GM21825 (cell line): ENCODE data around the gene KRTAP10-11.

Source experiments
- ATAC-seq: cut with Tn5 transposase; IDR thresholded peaks from one replicate; pipeline ENCODE4 v1.9.1; 2021; ENCODE audit warnings: mild to moderate bottlenecking, moderate library complexity; ENCODE audit not compliant: unreplicated experiment

The KRTAP10-11 gene

DNA sequence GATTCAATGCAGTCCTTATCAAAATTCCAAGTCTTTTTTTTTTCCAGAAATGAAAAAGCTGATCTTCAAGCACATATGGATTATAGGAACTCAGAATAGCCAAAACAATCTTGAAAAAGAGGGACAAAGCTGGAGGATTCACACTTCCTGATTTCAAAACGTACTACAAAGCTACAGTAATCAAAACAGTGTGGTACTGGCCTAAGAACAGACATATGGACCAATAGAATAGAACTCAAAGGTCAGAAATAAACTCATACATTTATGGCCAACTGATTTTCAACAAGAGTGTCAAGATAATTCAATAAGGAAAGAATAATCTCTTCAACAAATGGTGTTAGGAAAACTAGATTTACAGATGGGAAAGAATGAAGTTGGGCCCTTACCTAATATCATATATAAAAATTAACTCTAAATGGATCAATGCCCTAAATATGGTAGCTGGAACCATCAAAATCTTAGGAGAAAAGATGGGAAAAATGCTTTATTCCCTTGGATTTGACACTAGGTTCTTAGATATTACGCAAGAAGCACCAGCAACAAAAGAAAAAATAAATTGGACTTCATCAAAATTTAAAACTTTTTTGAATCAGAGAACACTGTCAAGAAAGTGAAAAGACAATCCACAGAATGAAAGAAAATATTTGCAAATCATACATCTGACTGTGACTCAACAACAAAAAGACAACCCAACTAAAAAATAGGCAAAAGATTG, 46.7 kb downstream of the KRTAP10-11 start:
- no peak for ATAC-seq

GRCh38 chr21:44694776-44695175, 48.6 kb downstream of the KRTAP10-11 start:
- no peak for ATAC-seq

DNA sequence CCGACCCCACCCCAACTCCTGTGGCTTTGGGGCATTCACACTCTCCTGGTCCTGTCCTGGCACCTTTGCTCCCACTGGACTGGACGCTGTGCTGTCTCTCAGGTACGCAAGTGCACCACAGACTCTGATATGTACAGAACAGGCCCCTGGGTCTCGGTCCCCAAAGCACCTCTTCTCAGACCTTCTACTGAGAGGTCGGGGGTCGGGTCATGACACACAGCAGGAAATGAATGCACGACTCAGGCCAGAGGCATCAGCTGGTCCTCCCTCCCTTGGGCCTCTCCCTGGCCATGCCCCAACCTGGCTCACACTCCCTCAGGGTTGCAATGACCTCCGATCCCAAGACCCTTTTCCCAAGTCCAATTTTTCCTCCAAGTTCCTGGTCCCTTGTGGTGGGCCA, 49.0 kb downstream of the KRTAP10-11 start:
- no peak for ATAC-seq

- no peak for ATAC-seq
These were observed 49.4 kb downstream of the KRTAP10-11 start for GRCh38 chr21:44695641-44696040.

DNA sequence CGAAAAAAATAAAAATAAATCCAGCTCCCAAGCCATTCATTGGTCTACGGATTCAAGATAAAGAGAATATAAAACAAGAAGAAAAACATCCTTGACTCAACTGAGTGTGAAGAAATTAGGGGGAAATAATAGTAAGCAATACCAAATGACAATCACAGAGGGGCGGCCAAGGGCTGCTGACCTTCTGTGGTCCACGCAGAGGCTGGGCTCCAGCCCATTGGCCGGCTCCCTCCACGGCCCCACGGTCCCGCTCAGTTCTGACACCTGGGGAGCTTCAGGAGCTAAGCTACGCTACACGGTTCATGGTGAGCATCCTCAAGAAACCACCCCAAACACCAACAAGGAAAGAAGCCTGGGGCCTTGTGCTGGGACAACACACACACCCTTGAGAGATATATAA, 50.4 kb downstream of the KRTAP10-11 start:
- no peak for ATAC-seq
